GM19397 (cell line): ENCODE results near the gene MARCHF7.
"Not testable (repeated sequence)": the region's sequence is repeated elsewhere in the genome, so short reads cannot be mapped to it uniquely, and the experiment has no call there.

Experiments
- ATAC-seq: cut with Tn5 transposase; IDR thresholded peaks from one replicate; pipeline ENCODE4 v1.9.1; 2021; ENCODE audit warnings: mild to moderate bottlenecking, moderate library complexity; ENCODE audit not compliant: unreplicated experiment

Gene MARCHF7

DNA sequence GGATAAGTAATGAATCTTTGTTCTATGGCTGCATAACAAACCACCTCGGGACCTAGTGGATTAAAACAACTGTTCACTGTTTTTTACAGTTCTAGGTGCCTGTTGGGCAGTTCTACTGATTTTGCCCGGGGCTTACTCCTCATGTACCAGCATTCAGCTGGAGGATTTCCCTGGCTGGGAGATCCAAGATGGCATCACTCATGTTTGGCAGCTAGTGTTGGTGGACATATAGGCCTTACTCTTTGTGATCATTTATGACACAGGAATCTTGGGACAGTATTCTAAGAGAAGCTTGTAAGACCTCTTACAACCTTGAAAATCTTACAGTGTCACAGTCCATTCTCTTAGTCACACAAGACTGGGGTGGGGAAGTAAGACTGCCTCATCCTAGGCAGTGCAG, 4.6 kb downstream of the MARCHF7 start:
- no peak for ATAC-seq

DNA sequence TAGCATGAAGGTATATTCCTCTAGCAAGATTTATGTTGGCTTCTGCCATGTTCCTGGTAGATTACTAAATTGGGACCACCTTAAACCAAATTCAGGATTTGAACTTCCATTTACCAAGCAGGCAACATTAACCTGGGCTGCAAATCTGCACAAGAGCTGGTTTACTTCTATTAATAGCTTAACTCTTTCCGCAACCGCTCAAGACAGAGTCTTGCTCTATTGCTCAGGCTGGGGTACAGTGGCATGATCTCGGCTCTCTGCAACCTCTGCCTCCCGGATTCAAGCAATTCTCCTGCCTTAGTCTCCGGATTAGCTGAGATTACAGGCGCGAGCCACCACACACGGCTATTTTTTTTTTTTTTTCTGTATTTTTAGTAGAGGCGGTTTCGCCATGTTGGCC, 8.4 kb downstream of the MARCHF7 start:
- ATAC-seq, result no peak

DNA sequence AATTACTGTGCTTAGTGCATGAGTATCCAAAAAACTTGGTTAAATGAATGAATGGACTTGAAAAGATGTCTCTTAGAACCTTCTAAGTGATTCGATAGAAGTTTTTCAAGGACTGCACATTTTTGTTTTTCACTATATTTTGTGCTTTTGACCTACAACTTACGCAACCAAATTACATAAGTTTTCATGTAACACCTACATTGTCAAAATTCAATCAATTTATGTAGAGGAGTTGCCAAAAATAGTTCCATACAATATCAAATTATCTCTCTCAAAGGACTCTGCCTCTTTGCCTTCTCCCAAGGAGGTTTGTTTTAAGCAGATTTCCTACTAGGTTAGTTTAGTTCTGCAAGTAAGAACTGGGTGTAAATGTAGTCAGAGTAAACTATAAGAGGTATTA, 10.3 kb downstream of the MARCHF7 start:
- no peak for ATAC-seq

DNA sequence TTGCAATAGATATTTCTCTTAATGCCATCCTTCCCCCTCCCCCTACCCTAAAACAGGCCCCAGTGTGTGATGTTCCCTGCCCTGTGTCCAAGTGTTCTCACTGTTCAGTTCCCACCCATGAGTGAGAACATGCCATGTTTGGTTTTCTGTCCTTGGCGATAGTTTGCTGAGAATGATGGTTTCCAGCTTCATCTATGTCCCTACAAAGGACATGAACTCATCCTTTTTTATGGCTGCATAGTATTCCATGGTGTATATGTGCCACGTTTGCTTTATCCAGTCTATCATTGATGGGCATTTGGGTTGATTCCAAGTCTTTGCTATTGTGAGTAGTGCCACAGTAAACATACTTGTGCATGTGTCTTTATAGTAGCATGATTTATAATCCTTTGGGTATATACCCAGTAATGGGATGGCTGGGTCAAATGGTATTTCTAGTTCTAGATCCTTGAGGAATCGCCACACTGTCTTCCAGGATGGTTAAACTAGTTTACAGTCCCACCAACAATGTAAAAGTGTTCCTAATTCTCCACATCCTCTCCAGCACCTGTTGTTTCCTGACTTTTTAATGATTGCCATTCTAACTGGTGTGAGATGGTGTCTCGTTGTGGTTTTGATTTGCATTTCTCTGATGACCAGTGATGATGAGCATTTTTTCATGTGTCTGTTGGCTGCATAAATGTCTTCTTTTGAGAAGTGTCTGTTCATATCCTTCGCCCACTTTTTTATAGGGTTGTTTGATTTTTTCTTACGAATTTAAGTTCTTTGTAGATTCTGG, 12.7 kb downstream of the MARCHF7 start:
- ATAC-seq, result not testable (repeated sequence)

- ATAC-seq, result no peak
Measured at GRCh38 chr2:159725713-159726112, 13.4 kb downstream of the MARCHF7 start.

- no peak for ATAC-seq
Measured at GRCh38 chr2:159728629-159729028, 16.3 kb downstream of the MARCHF7 start.

DNA sequence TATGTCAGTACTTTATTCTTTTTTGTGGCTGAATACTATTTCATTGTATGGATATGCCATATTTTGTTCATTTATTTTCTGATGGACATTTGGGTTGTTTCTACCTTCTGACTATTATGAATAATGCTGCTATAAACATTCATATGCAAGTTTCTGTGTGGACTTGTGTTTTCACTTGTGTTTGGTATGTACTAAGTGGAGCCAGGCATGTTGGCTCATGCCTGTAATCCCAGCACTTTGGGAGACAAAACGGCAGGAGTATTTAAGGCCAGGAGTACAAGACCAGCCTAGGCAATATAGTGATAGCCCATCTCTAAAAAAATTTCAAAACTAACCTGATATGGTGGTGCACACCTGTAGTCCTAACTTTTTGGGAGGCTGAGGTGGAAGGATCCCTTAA, 23.3 kb downstream of the MARCHF7 start:
- no peak for ATAC-seq

DNA sequence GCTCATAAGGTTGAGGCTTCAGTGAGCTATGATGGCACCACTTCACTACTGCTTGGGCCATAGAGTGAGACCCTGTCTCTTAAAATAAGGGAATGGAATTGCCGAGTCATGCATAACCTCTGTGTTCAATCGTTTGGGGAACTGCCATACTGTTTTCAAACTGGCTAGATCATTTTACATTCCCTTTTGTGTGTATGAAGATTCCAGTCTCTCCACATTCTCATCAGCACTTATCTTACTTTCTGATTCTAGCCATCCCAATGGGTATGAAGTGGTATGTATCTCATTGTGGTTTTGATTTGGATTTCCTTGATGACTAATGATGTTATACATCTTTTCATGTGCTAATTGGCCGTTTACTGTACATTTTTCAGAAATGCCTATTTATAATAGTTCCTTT, 23.7 kb downstream of the MARCHF7 start:
- ATAC-seq, result no peak

DNA sequence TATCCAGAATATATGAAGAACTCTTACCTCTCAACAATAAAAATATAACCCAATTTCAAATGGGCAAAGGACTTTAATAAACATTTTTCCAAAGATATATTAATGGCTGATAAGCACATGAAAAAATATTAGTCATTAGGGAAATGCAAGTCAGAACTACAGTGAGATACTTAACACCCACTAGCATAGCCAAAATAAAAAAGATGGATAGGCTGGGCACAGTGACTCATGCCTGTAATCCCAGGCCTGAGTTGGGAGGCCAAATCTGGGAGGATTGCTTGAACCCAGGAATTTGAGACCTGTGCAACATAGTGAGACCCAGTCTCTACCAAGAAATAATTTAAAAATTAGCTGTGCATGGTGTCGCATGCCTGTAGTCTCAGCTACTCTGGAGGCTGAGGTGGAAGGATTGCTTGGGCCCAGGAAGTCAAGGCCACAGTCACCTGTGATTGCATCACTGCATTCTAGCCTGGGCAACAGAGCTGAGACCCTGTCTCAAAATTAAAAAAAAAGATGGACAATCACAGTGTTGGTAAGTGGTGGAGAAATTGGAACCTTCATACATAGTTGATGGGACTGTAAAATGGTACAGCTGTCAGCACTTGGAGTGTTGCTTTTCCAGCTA, 25.1 kb downstream of the MARCHF7 start:
- no peak for ATAC-seq

DNA sequence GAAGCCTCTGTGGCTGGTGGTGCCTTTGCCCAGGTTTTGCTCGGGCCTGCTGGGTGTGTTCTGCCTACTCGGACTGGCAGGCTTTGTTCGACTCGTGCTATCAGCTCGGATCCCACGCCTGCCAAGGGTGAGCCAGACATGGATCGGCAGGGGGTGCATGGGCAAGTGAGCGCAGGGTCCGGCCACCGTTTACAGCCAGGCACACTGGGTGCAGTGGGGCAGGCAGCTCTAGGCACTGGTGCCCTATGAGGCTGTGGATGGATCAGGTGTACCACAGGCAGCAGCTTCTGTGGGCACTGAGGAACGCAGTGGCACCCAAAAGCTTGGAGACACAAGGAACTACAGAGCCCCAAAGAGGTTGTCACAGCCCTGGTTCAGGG, 25.6 kb downstream of the MARCHF7 start:
- no peak for ATAC-seq

DNA sequence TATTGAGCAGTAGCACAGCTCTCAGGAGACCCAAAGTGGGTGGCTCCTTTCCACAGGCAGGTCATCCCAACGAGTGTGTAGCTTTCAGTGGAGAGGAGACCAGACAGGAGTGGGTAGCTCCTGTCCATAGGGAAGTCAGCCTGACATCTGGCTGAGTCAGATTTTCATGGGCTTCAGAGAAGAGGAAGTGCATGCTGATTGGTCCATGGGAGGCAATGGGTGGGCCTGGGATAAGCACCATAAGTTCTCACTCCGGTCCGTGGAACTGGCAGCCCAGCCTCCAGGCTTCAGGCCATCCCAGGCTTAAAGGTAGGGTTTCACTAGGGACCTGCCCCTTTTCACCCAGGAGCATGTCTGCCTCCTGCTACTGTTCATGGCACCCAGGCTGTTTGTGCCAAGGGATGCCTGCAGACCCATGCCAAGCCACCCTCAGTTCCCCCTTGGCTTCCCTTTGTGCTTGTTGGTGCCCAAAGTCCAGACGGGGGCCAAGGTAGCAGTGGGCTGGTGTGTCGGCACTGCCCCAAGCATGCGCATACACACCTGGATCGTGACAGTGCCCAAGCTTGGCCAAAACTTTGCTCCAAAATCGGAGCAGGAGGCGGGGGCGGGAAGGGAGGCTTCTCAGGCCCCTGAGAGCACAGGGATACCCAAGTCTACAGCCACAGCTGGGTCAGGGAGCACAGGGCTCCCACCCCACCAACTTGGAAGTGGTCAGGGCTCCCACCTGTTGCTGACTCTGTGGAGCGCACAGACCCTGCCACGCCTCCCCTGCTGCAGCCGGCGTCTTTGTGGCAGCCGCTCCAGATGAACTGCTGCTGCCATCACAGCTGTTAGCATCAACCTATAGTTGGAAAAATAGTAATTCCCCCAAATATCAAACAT, 26.4 kb downstream of the MARCHF7 start:
- ATAC-seq, result no peak

- ATAC-seq, result no peak
Measured at GRCh38 chr2:159742846-159743245, 30.5 kb downstream of the MARCHF7 start.

DNA sequence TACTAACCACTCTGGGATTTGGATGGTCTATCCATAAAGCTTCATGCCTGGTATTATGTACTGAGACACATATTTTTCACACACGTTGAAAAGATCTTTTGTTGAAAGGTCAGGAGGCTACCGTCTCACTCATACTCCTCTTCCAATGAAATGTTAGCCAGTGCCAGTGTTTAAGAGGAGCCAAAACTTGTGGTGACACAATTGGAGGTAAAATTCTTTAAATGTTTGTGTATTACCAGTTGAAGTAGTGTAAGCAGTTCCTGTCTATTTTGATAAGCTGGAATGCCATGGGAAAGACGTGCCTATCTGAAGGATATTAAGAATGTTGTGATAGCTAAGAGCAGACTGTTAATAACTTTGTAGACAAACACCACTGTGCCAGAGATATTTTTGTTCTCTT, 32.1 kb downstream of the MARCHF7 start:
- no peak for ATAC-seq

GRCh38 chr2:159745237-159745636, 32.9 kb downstream of the MARCHF7 start:
- ATAC-seq, result not testable (repeated sequence)

GRCh38 chr2:159748089-159748488, 35.8 kb downstream of the MARCHF7 start:
- no peak for ATAC-seq

GRCh38 chr2:159750873-159751272, 38.6 kb downstream of the MARCHF7 start:
- no peak for ATAC-seq

- ATAC-seq, result no peak
Measured at GRCh38 chr2:159753797-159754196, 41.5 kb downstream of the MARCHF7 start.

GRCh38 chr2:159755014-159755413, 42.7 kb downstream of the MARCHF7 start:
- ATAC-seq, result no peak

GRCh38 chr2:159755788-159756187, 43.5 kb downstream of the MARCHF7 start:
- no peak for ATAC-seq

GRCh38 chr2:159758239-159758638, 45.9 kb downstream of the MARCHF7 start:
- no peak for ATAC-seq

GRCh38 chr2:159758686-159759085, 46.4 kb downstream of the MARCHF7 start:
- no peak for ATAC-seq

DNA sequence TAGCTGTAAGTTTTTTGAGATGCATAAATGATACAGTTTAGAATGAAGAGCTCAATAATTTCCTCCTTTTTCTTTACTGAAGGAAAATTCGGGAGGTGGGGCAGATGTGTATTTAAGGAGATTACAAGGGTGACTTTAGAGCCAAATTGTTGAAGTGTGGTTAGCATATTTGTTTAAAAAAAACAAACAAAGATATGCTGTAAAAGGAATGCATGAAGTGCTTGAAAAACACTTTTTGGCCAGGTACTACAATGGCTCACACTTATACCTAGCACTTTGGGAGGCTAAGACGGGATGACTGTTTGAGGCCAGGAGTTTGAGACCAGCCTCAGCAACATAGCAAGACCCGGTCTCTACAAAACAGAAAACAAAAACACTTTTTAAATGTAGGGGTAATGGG, 47.3 kb downstream of the MARCHF7 start:
- ATAC-seq, result no peak
